HG03064 (cell line): Measurements from ENCODE around the gene GCDH.
"Not testable (repeated sequence)": the region's sequence is repeated elsewhere in the genome, so short reads cannot be mapped to it uniquely, and the experiment has no call there.

ENCODE experiments used
- ATAC-seq: cut with Tn5 transposase; IDR thresholded peaks from one replicate; pipeline ENCODE4 v1.9.1; 2021; ENCODE audit warnings: low read depth; ENCODE audit not compliant: unreplicated experiment

GCDH gene

GRCh38 chr19:12872255-12872654 is 18.7 kb upstream of the GCDH start:
- ATAC-seq: no peak

- no peak for ATAC-seq
These were observed 17.7 kb upstream of the GCDH start for GRCh38 chr19:12872941-12873890.

GRCh38 chr19:12873891-12874745 is 16.8 kb upstream of the GCDH start:
- ATAC-seq: no peak

GRCh38 chr19:12875086-12875485 is 15.9 kb upstream of the GCDH start:
- ATAC-seq: no peak

DNA sequence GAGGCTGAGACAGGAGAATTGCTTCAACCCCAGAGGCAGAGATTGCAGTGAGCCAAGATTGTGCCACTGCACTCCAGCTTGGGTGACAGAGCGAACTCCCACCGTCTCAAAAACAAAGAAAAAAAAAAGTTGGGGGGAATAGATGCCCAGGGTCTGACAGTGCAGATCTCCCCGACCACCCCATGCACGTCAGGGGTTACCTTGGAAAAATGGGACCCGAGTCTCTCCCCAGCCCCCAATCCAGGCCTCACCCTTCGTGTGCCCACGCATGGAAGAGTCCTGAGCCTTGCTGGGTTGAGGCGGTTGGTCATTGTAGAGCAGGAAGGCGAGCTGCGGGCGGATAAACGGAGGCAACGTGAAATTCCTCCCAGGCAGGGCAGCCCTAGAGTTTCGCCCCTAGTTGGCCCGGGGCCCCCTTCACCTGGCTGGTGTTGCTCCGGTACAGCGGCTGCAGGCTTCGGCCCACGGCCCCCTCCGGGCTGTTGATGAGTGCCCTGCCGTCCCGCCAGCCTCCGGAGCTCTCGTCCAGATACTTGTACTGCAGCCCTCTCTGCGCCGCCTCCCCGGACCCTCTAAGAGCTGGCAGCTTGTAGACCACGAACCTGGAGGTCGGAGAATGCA is 10.3 kb upstream of the GCDH start:
- peak; percentile 20 for ATAC-seq

DNA sequence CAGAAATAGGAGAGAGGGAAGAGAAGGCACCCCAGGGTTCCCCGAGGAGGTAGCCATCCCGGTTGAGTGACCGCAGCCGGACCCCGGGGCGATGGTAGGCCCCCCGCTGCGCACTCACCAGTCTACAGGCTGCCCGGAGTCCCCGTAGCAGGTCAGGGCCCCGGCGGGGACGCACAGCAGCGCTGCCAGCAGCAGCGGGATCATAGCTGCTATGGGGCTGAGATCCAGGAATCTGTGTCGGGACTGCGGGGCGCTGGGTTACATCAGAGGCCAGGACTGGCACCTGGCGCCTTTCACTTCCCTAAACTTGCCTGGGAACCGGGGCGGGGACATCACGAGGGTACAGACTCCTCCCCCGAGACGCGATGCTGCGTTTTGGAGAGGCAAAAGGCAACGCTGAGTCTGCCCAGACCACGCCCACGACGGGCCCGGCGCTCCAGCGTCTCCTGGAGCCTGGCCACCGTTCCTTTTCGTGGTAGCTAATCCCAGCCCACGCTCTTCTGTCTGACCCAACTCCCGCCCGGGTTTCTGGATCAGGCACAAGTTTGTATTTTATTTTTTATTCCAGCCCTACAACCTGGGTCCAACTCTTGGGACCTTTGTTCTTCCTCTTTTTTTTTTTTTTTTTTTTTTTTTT is 9.7 kb upstream of the GCDH start, which contains the start of gene DNASE2:
Gene DNASE2, minus strand, starts transcription at position 278 of the 637 bp plus-strand sequence. Its CDS starts 74 bp downstream, at position 204.
- ATAC-seq: peak; percentile 62

- no peak for ATAC-seq
These were observed 8.4 kb upstream of the GCDH start for GRCh38 chr19:12882589-12882988.

- ATAC-seq: no peak
These were observed 6.8 kb upstream of the GCDH start for GRCh38 chr19:12884202-12884601.

DNA sequence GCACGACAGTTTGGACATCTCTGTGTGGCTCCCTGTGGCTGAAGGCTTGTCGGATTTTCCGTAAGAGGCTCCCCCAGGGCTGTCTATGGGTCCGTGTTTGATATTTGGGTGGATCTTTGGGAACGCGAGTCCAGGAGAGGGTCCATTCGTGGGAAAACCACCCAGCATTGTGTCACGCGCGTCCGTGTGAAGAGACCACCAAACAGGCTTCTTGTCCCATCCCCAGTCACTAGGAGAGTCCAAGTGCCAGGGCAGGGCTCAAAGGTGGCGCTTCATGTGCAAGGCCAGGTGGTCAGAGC is 6.4 kb upstream of the GCDH start:
- no peak for ATAC-seq

- ATAC-seq: no peak
These were observed 5.8 kb upstream of the GCDH start for GRCh38 chr19:12884926-12885748.

GRCh38 chr19:12885749-12886650 is 5.0 kb upstream of the GCDH start:
- ATAC-seq: no peak

GRCh38 chr19:12886651-12886968 is 4.3 kb upstream of the GCDH start:
- no peak for ATAC-seq

DNA sequence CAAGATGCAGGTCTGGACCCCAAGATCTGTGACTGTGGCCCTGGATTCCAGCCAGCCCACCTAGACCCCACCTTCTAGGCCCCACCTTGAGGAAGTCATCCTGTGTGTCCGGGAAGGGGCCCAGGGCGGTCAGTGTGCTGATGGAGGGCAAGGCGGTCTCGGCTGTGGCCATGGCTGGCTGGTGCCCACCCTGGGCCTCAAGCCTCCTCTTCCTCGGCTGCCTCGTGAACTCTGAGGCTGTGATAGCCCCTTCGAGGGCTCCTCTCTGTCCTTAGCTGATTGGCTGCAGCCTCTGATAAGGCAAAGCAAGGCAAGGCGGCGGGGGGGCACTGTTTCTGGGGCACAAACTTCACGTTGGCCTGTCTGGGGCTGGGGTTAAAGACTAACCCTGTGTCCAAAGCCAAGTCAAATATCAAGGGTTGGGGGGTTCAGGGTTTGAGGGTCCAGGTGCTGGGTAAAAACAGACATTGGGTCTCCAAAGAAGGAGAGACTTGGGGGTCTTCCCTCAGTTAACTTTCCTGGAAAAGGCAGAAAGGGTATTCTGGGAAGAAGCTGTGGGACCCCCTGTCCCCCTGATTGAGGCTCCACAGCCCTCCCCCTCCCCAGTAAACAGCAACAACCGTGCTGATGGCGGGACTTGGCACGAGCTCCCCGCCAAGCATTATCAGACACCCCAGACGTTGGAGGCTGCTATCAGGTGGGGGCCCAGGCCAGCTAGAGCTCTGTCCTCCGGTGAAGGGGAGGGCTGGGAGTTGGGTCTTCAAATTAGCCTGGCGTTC is 3.8 kb upstream of the GCDH start, which contains the start of gene KLF1:
Gene KLF1, minus strand, starts transcription at position 233 of the 779 bp plus-strand sequence. Its CDS starts 61 bp downstream, at position 172.
- no peak for ATAC-seq

DNA sequence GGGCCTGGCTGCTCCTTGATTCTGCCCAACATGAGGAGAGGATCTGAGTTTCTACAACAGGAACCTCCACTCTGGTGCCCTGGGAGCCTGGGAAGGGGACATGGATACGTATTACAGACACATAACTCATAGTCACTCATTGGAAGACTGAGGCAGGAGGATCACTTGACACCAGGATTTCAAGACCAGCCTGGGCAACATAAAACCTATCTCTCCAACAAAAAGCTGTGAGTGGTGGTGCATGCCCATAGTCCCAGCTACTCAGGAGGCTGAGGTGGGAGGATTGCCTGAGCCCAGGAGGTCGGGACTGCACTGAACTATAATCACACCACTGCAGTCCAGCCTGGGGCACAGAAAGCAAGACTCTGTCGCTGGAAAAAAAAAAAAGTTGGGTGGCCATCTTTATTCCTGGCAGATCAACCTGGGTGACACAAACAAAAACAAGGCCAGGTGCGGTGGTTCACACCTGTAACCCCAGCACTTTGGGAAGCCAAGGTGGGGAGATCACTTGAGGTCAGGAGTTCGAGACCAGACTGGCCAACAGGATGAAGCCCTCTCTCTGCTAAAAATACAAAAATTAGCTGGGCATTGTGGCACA is 2.9 kb upstream of the GCDH start:
- ATAC-seq: no peak

GRCh38 chr19:12890299-12890786 is 617 bp upstream of the GCDH start:
- not testable (repeated sequence) for ATAC-seq

- no peak for ATAC-seq
These were observed 627 bp downstream of the GCDH start for GRCh38 chr19:12891553-12892021.

DNA sequence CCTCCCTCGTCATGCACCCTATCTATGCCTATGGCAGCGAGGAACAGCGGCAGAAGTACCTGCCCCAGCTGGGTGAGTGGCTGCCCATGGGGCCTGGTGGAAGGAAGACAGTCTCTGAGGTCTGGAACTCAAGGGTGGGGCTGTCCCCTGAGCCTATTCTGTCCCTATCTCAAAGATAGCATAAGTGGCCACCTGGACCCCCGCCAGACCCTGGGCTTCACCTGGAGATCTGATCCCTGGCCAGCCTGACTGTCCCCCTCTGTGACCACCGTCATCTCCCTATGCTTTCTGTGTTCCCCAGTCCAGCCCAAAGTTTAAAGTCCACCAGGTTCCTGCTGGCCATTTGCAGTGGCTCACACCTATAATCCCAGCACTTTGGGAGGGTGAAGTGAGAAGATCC is 2.6 kb downstream of the GCDH start:
- no peak for ATAC-seq
